Hematopoietic multipotent progenitor cell treated with erythropoietin and hydrocortisone succinate and interleukin-3 and kit ligand, for 15 days (in vitro differentiated cells): Measurements from ENCODE around the gene ATP8A2.
"Not testable (repeated sequence)": the region's sequence is repeated elsewhere in the genome, so short reads cannot be mapped to it uniquely, and the experiment has no call there.

Source experiments
- DNase-seq: peaks from one replicate; pipeline ENCODE4 v3.0.0-alpha.2; 2015; ENCODE audit warnings: low spot score

ATP8A2 gene

DNA sequence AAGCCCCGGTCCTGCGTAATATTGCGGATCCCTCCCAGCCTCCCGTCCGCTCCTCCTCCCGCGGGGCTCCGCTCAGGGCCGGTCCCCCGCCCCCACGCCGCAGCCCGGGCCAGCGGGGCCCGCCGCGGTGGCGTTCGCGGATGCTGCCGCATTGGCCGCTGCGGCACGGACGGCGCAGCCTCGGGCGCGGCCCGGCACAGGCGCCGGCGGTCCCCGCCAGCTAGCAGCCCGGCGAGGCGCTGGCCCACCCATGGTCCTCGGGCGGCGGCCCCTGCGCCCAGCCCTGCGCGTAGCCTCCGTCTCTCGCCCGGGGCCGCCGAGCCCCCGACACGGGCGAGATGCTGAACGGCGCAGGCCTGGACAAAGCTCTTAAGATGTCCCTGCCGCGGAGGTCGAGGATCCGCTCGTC is at the start of gene ATP8A2:
TSS of gene ATP8A2 (plus strand) at position 100 of the 409 bp plus-strand sequence. CDS start at position 339, 239 bp downstream.
- DNase-seq = no peak

DNA sequence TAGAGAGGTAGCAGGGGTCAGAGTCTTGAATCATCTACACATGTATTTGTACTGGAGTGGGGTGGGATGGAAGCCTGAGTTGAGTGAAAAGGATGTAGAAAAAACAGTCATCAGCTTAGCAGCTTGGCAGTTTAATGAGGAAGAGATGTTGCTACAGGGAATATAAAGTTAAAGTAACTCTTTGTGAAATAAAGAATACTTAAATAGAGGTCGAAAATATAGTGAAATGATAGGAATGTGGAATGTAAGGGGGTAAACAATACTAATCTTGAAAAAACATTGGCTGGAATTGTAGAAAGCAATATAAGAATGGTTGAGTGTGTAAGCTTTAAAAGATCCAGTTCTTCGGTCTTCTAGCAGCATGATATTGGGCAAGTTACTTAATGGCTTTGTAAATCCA is 47.7 kb upstream of the ATP8A2 start:
- no peak for DNase-seq

DNA sequence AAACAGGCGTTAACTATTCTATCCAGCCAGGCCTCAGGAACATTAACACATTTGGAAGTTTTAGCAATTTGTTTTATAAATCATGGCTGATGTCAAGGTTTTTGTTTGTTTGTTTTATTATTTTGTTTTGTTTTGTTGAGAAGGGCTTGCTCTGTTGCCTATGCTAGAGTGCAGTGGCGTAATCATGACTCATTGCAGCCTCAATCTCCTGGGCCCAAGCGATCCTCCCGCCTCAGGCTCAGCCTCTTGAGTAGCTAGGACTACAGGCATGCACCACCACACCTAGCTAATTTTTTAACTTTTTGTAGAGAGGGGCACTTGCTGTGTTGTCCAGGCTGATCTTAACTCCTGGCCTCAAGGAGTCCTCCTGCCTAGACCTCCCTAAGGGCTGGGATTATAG is 42.1 kb upstream of the ATP8A2 start:
- no peak for DNase-seq

DNA sequence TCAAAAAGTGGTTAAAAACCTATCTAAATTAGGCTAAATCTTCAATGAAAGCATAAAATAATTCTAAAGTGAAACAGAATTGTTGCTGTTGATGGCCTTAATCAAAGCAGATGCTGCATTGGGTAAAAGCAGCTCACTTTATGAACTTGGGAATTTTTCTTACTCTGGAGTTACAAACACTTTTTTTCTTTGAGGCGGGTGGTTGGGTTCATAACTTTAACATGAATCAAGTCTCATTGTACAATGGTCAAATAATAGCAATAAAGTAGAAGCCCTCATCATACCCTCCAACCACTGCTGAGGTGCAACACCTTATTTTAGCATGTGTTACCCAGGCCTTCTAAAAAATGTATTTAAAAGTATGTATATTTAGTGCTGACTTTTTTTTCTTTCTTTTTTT is 41.2 kb upstream of the ATP8A2 start:
- no peak for DNase-seq

DNA sequence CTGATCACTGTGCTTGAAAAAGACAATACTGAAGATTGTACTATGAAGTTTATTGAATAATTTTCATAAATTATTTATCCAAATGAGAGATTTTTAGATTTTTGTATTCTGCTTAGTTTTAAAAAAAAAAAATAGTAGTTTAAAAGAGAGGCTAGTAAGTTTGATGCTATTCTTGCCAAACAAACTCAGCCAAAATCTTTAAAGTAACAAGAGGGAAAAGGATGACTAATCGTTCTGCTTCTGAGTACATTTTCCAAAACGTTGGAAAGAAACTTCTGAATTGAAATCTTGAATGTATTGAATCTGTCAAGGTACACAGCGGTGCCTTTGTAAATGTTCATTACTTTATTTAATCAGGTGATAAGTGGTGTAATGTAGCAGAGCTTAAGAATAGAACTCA is 35.9 kb upstream of the ATP8A2 start:
- no peak for DNase-seq

DNA sequence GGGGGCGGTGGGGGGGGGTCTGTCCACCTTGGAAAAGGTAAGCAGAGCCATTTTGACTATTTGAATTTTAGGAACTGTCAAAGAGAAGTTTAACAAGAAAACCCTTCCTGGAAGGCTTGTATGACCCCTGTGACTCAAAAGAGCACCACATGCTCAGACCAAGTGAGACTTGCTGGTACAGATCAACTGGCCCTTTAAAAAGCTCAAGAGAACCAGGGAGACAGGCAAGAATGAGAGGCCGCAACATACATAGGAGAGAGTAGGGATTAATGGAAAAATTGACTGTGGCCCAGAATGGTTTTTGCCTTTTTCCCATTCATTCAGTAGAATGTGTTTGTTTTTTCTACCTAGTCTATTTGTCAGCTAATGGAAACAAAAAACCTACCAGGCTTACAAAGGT is 26.2 kb upstream of the ATP8A2 start:
- DNase-seq = no peak

DNA sequence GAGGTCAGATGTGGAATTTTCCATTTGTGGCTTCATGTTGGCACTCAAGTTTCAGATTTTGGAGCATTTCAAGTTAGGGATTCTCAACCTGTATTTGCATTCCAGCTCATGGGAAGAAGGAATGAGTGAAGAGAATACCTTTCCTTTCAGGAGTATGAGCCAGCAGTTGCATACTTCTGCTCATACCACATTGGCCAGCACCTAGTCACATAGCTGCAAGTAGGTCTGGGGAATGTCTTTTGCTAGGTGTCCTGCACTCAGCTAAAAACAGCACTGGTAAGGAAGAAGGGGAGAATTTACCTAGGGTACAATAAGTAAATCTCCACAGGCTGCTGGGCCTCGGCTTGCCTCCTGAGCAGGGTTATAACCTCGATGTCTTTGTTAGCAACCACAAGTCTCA is 24.6 kb upstream of the ATP8A2 start:
- DNase-seq = no peak

DNA sequence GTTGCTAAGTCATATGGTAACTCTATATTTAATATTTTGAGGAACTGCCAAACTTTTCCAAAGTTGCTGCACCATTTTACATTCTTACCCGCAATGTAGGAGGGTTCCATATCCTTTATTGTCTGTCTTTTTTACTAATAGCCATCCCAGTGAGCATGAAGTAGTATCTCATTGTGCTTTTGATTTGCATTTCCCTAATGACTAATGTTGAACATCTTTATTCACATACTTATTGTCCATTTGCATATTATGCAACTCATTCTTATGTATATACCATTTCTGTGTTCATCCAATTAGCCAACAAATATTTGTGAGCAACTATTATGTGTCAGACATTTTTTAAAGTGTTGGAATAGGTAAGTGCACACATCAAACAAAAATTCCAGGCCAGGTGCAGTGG is 20.4 kb upstream of the ATP8A2 start:
- no peak for DNase-seq

DNA sequence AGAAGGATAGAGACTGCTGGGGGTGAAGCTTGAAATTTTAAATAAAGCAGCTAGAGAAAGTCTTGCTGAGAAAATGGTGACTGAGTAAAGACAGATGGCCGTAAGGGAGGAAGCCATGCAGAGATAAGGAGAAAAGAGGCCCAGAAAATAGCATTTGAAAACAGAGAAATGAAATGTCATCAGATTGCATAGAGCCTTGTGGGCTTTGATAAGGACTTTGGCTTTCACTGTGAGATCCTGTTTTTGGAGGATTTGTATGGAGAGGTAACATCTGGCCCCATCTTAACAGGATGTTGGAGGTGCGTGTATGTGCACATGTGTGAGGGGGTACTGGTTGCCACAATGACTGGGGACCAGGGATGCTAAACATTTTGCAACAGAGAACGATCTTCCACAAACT is 19.5 kb upstream of the ATP8A2 start:
- no peak for DNase-seq

DNA sequence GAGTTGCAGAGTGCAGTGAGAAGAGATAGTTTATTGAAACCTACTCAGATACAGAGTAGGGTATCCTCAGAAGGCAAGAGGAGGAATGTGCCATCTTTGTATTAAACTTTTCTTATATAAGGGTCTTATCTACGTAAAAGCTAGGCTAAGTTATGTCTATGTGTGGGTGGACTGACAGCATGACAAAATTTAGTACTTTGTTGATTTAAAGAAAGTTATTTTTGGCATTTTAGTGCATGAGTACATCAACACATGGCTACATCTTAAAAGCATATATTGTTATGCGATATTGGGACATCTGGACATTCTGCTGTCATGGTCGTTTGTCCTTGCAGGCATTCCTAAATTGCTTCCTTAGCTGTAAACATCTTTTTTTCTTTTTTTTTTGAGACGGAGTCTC is 19.0 kb upstream of the ATP8A2 start:
- DNase-seq = no peak

DNA sequence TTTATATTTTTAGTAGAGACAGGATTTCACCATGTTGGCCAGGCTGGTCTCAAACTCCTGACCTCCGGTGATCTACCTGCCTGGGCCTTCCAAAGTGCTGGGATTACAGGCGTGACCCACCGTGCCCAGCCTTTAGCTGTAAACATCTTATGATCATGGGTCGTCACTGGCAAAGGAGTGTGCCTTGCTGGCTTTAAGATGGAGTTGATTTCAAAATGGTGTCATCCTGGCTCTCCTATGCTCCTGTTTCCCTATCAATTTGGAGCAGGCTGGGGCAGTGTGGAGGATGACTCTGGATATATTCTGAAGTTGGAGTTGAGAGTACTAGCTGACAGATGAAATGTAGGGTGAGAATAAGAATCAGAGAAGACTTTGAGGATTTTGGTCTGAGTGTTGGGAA is 18.4 kb upstream of the ATP8A2 start:
- no peak for DNase-seq

DNA sequence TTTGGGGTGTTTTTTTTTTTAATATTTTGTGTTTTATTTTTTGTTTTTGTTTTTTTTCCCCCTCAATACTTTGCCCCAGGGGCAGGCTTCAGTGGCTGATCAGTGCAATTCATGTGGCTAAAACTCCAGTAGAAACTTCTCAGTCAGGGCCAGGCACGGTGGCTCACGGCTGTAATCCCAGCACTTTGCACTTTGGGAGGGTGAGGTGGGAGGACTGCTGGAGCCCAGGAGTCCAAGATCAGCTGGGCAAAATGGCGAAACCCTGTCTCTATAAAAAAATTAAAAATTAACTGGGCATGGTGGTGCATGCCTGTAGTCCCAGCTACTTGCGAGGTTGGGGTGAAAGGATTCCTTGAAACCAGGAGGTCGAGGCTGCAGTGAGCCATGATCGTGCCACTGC is 17.4 kb upstream of the ATP8A2 start:
- no peak for DNase-seq

DNA sequence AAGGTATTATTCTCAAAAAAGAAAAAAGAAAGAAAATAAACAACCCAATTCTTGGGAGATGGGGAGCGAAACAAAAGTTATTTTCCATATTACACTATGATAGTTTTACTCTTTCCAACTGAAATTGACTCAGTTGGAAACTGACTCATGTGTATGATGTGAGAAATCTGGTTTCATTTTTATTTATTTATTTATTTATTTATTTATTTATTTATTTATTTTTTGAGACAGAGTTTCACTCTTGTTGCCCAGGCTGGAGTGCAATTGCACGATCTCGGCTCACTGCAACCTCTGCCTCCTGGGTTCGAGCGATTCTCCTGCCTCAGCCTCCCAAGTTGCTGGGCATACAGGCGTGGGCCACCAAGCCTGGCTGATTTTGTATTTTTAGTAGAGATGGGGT is 11.3 kb upstream of the ATP8A2 start:
- not testable (repeated sequence) for DNase-seq

DNA sequence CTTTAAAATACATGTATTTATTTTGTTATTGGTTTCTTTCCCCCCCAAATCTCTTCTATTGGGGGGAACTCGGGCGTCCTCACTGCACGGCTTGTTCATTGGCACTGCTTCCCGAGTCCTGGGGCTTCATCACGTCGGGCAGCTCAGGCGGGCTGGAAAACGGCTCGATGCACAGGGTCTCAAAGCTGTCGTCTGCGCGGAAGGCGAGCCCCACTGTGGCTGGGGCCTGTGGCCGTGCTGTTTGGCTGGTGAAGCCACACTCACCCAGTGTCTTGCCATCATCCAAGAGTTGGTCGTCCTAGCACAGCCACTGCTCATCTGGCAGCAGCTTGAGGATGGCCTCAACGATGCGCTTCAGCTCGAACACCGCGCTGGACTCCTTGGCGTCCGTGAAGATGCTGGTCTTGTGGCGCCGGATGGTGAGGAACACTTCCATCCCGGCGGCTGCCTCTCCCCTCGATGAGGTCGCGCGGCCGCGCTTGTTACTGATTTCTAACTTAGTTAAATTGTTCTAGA is 6.0 kb upstream of the ATP8A2 start:
- DNase-seq = no peak

DNA sequence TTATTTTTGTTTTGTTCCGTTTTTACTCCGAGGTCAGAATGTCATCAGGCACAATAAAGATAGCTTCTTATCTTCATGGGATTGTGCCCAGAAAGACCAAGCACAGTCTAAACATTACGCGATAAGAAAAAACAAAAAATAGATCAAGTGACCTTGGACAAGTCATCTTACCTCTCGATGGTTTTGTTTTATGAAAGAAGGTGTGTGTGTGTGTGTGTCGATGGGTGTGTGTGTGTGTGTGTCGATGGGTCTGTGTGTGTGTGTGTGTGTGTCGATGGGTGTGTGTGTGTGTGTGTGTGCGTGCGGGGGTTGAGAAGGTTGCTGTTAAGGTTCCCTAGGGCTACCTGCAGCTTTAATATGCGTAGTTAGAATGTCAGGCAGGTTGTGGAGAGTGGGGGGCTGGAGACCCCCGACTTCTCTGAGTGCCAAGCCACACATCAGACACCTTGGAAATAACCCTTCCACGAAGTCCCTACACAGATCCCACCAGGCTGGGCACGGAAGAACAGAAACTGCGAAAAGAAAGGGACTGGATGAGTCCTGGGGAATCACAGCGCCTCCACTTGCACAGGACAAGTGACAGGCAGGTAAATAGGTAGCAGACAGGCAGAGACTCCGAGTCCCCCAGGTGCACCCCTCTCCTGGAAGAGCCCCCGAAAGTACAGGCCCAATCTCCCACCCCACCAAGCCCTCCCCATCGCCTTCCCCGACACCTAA is 458 bp upstream of the ATP8A2 start:
- DNase-seq = no peak

DNA sequence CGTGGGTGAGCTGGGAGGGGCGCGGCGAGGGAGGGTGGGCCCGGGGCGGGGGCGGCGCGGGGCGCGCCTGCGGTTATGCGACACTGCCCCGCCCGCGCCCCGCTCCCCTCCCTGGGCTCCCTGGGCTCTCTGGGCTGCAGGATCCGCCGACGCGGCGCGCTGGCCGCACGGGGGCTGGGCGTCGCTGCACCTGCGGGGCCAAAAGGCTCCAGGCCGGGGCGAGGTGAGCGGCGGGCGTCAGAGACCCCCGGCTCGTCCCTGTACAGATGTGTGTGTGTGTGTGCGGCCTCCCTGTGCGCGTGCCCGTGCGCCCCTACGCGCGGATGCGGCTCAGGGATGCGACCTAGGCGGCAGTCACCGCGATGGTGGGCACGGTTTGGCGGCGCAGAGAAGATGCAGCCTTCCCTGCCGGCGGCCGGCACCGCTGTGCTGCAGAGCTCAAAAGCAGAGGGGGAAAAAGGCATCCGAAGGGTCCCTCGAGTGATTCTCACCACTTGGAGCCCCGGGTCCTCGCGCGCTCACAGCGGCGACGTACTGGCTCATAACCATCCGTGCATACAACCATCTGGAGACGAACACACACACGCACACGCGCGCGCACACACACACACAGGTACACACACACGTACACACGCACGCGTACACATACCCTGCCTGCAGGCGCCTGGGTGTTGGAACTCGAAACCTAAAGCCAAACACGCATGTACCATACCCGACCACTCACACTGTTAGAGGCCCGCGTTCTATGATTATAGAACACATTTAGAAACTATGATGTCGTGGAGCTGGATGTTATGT is 709 bp downstream of the ATP8A2 start:
- no peak for DNase-seq

DNA sequence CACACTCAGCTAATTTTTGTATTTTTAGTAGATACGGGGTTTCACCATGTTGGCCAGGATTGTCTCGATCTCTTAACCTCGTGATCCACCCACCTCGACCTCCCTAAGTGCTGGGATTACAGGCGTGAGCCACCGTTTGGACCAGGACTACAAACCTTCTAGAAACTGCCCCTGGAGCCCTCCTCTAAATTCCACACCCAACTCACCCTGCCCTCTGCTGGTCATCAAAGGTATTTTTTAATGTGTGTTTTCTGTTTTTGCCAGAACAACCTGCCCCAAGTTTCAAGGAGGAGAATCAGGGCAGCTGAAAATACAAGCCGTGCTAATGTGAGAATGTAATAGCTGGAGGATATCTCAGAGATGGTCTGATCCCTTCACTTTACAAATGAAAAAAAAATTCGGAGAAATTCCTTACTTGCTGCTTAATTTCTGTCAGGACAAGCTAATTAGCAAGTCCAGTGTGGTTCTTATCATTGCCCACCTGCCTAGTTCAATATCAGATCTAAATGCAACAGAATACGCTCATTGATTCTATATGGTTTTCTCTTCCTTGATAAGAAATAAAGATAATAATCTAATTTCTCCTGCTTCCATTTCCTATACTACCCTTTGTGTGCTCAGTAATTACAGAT is 4.1 kb downstream of the ATP8A2 start:
- DNase-seq = peak; percentile 68

DNA sequence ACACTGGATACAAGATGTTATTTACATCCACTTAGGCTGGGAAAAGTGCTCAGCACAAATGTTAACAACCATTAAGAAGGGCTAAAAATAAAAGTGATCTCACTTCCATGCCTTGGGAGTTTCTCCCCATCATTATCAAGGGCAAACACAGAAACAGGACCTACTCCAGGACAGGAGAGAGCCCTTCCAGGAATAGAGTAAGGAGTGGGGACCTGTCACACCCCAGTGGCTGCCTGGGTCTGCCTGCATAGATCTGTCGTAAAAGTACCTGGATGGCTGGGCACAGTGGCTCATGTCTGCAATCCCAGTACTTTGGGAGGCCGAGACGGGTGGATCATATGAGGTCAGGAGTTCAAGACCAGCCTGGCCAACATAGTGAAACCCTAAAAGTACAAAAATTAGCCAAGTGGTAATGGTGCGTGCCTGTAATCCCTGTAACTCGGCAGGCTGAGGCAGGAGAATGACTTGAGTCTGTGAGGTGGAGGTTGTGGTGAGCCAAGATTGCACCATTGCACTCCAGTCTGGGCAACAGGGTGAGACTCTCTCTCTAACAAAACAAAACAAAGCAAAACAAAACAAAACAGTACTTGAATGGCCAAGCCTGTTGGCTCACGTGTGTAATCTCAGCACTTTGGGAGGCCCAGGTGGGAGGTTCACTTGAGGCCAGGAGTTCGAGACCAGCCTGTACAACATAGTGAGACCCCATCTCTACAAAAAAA is 5.6 kb downstream of the ATP8A2 start:
- no peak for DNase-seq

DNA sequence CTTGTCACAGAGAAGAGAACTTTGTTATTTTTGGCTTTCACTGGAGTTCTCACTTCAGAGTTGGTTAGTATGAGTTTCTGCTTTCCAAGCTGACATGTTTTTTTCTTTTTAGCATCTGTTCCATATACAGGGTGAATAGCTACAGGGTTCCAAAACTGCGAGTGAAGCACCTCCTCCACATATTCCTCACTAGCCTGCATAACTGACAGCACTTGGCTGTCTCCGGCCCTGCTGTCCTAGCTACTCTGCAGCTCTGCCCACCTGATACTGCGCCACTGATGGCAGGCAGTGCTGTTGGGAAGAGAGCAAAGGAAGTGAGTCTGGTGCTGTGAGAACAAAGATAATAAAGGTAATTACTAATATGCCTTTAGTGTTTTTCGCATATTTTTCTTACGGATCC is 6.8 kb downstream of the ATP8A2 start:
- DNase-seq = no peak

DNA sequence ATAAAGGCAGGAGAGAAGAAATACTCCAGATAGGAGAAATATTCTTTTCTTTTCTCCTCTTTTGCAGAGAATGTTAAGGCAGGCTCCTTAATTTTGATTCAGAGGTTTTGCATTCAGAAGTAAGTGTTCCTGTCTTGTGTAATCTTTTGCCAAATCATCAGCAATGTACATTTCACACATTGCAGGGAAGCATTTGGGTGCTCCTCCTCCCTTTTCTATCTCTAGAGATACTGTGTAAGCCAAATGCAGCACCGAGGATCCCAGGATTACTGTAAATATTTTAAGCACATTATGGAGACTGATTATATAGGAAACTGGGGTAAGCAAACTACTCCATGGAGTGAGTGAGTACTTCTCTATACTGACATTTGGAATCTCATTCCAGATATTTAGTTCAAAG is 7.2 kb downstream of the ATP8A2 start:
- DNase-seq = no peak

DNA sequence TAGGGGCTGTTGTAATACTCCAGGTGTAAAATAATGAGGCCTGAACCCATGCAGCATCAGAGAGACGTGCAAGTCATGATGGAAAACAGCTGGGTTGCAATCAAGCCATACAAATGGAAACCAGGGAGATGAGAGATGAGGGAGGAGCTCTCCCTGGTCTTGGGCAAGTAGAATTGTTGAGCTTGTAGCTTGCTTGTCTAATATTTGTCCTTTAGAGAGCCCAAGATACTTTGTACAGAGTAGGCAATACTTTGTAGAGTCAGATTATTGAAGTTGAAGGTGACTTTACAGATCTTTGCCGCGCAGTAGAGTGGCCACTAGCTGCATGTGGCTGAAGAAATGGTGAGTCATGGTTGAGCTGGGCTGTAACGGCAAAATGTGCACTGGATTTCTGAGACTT is 8.3 kb downstream of the ATP8A2 start:
- DNase-seq = peak; percentile 31

DNA sequence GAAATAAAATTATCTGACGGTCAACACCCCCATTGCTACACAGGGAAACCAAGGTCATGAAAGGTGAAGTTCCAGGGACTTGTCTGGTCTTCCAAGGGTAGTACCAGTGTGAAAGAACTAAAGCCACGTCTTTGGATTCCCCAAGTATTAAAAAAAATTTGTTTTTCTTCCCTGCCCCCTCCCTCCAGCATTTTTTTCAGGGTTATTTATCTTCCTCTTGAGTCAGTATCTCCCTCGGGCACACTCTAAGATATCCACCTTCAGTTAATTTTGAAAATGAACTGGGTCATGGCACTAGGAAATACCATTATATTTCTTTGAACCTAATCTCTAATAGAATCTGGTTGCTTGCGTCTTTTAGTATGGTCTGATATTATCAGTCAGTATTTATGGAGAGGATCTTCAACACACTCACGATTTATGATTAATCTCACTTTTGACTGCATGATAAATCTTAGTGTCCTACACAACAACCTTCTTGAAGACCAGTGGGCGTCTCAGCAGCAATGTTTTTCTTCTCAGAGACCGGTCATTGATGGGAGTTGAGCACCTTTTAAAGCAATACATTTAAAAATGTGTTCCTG is 9.1 kb downstream of the ATP8A2 start:
- DNase-seq = no peak
